Gastrocnemius medialis (tissue), 4 donors: Measurements from ENCODE around the gene TMPRSS11B. TPM values are rescaled to one million over a fixed set of nuclear protein-coding genes. Genes with fewer than 3 reads are reported as not detected.

Experiments used
- ATAC-seq, 2 donors: fragments of 150-250 bp; one replicate each; pipeline ENCODE4 v1.9.1; 2016
- DNase-seq, 2 donors: peaks; one replicate each; pipeline ENCODE4 v3.0.0-alpha.2; 2019
- H3K27ac ChIP-seq, 4 donors: fragments of 200-600 bp; sonication (generic); 1 replicate in 1 of 4; 2 replicates in 3 of 4; pipeline ENCODE4 v1.5.1; 2016 to 2018; ENCODE audit warnings: mild to moderate bottlenecking in 2 of 4, moderate library complexity in 1 of 4
- H3K27me3 ChIP-seq, 3 donors: fragments of 200-600 bp; sonication (generic) in 2 of 3; 1 replicate in 1 of 3; 2 replicates in 2 of 3; pipeline versions ENCODE4 v1.5.1 to v1.6.0; 2016 to 2019; ENCODE audit warnings: mild to moderate bottlenecking in 1 of 3, moderate library complexity in 1 of 3
- H3K36me3 ChIP-seq, 2 donors: fragments of 200-600 bp; sonication (generic) in 1 of 2; one replicate each; pipeline ENCODE4 v1.5.1; 2017 to 2018
- H3K4me1 ChIP-seq, 2 donors: fragments of 200-600 bp; sonication (generic) in 1 of 2; one replicate each; pipeline ENCODE4 v1.5.1; 2016 to 2017; ENCODE audit warnings: mild to moderate bottlenecking in 2 of 2
- H3K4me3 ChIP-seq, 4 donors: fragments of 200-600 bp; sonication (generic) in 3 of 4; 1 replicate in 1 of 4; 2 replicates in 3 of 4; pipeline ENCODE4 v1.5.1; 2016 to 2019; ENCODE audit warnings: mild to moderate bottlenecking in 2 of 4
- H3K9me3 ChIP-seq, 3 donors: fragments of 200-600 bp; sonication (generic) in 2 of 3; 1 replicate in 1 of 3; 2 replicates in 2 of 3; pipeline ENCODE4 v1.5.1; 2016 to 2019
- POLR2A ChIP-seq, 2 donors: fragments of 450-650 bp; IDR thresholded peaks; one replicate each; pipeline ENCODE4 v1.6.1; 2017; ENCODE audit warnings: antibody characterized with exemption in 2 of 2, mild to moderate bottlenecking in 2 of 2, moderate library complexity in 2 of 2
- in situ Hi-C, 4 donors: fragments of 200-750 bp; cut with MboI; loops; one replicate each; pipeline versions ENCODE4 v1.15.0 to v1.8.0; 2017; ENCODE audit warnings: low sequenced_read_pairs in 4 of 4
- intact Hi-C: fragments of 100-400 bp; cut with DNase I; formaldehyde crosslinking; loops from one replicate; pipeline ENCODE4 v1.15.1; 2023; ENCODE audit warnings: low total_unique reads
- total RNA-seq, 4 donors: library from RNA; depleted of rRNA; stranded (reverse); fragments of >200 nt; gene quantifications; one replicate each; pipeline versions ENCODE4 v1.1.0 to v1.2.3, GENCODE V29; 2016
- TF ChIP-seq, protein P1 (sequence below), 5 experiments: fragments of 450-650 bp in 3 of 5; fragments of 200-600 bp in 2 of 5; sonication (generic) in 2 of 5; IDR thresholded peaks in 4 of 5; conservative IDR thresholded peaks in 1 of 5; 1 replicate in 4 of 5; 2 replicates in 1 of 5; pipeline ENCODE4 v1.5.1; 2016 to 2019; ENCODE audit warnings: antibody characterized with exemption in 5 of 5, mild to moderate bottlenecking in 3 of 5, moderate library complexity in 3 of 5

TMPRSS11B gene
- total RNA-seq, 4 donors from 2014 or later: not detected

DNA sequence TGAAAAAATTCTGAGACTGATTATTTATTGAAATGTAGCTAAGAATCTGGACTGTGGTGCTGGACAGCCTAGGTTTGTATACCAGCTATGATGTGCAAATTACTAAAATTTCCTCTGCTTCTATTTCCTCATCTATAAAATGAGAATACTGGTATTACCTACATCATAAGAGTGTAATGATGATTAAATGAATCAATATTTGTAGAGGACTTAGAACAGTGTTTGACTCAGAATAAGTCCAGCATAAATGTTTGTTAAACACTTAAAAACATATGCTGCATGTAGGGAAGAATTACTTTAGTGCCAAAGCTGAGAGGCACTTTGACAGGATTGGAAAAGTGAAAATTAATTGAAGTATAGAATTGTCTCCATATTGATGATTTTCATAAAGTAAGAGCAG is 60.6 kb downstream of the TMPRSS11B start:
- Histone ChIP-seq H3K9me3 (no peaks in the 10 kb centered on the region), H3K27ac (no peak overlapping the region), H3K36me3 (no peaks in the 10 kb centered on the region), H3K4me1 (no peaks in the 10 kb centered on the region), H3K4me3 (no peak overlapping the region), H3K27me3 (no peaks in the 10 kb centered on the region)
- intact Hi-C loops (no loop called here), in situ Hi-C loops (no loop called here)
- ATAC-seq (no peak), DNase-seq (no peak)
- TF ChIP-seq, protein P1, sequence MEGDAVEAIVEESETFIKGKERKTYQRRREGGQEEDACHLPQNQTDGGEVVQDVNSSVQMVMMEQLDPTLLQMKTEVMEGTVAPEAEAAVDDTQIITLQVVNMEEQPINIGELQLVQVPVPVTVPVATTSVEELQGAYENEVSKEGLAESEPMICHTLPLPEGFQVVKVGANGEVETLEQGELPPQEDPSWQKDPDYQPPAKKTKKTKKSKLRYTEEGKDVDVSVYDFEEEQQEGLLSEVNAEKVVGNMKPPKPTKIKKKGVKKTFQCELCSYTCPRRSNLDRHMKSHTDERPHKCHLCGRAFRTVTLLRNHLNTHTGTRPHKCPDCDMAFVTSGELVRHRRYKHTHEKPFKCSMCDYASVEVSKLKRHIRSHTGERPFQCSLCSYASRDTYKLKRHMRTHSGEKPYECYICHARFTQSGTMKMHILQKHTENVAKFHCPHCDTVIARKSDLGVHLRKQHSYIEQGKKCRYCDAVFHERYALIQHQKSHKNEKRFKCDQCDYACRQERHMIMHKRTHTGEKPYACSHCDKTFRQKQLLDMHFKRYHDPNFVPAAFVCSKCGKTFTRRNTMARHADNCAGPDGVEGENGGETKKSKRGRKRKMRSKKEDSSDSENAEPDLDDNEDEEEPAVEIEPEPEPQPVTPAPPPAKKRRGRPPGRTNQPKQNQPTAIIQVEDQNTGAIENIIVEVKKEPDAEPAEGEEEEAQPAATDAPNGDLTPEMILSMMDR (IDR thresholded peaks at IDR 0.05 in 4 of 5, conservative IDR thresholded peaks at IDR 0.05 in 1 of 5): no peak
- no peak for TF ChIP-seq POLR2A (IDR thresholded peaks at IDR 0.05)

DNA sequence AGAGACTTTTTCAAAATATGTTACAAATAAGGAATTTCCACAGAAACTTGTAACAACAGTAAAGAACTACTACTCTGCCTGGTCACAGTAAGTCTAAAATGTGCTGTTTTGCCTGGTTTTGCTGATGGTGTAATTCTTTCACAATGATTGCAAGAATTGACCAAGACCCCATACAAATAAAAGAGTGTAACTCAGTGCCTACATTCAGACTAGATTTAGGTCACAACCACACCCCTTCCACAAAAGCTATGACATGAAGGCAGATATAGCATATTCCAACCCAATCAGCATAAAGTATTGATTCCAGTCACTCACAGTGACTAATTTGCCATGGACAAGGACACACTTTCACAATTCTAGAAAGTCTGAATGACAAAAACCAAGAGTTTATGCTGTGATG is 62.1 kb downstream of the TMPRSS11B start:
- intact Hi-C loops: no loop called here
- Histone ChIP-seq H3K27me3 (no peaks in the 10 kb centered on the region), H3K9me3 (no peaks in the 10 kb centered on the region), H3K36me3 (no peaks in the 10 kb centered on the region), H3K27ac (no peak overlapping the region), H3K4me3 (no peak overlapping the region), H3K4me1 (no peaks in the 10 kb centered on the region)
- no peak for TF ChIP-seq POLR2A (IDR thresholded peaks at IDR 0.05)
- TF ChIP-seq, protein P1 (IDR thresholded peaks at IDR 0.05 in 4 of 5, conservative IDR thresholded peaks at IDR 0.05 in 1 of 5): no peak
- DNase-seq (no peak), ATAC-seq (no peak)
- in situ Hi-C loops: no loop called here

DNA sequence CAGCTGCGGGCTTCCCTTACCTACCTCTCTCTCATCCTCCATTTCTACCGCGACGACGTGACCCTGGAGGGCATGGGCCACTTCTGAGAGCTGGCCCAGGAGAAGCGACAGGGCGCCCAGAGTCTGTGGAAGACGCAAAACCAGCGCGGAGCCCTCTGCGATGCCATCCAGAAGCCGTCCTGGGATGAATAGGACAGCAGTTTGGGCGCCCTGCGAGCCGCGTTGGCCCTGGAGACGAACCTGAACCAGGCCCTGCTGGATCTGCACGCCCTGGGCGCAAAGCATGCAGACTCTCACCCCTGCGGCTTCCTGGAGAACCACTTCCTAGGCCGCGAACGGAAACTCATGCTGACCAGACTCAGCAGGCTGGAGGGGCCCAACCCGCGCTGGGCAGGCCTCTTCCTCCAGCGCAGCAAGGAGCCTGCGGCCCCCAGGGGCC is 63.1 kb downstream of the TMPRSS11B start:
- Histone ChIP-seq H3K4me3 (no peak overlapping the region), H3K9me3 (no peaks in the 10 kb centered on the region), H3K27ac (no peak overlapping the region), H3K4me1 (no peaks in the 10 kb centered on the region), H3K27me3 (no peaks in the 10 kb centered on the region), H3K36me3 (no peaks in the 10 kb centered on the region)
- intact Hi-C loops (no loop called here), in situ Hi-C loops (no loop called here)
- no peak for TF ChIP-seq POLR2A (IDR thresholded peaks at IDR 0.05)
- TF ChIP-seq, protein P1 (IDR thresholded peaks at IDR 0.05 in 4 of 5, conservative IDR thresholded peaks at IDR 0.05 in 1 of 5): no peak
- ATAC-seq (no peak), DNase-seq (no peak)

DNA sequence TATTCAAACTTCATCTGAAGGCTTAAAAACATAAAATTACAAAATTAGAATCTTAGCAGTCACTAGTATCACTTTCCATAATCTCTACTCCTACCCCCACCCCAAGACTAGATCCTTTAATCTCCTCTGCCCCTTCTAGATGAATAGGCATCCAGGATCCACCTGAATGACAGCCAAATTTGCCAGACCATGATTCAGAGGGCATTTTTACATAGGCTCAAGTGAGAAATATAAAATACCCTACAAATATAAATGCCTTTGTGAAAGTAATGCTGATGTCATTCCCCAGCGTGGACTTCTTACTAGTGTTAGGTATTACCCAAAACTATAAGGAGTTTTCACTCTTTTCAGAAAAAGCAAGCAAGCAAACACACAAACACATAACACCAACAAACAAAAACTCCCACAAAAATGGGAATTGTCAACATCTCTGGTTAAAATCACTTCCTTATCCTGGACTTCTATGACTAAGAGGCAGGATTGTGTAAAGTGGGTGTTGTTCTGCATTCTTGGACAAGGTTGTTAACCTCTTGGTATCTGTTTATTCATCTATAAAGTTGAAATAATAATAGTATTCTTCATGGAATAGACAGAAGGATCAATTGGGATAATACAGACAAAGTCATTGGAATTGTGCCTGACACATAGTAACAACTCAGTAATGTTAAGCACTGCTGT is 64.5 kb downstream of the TMPRSS11B start:
- Histone ChIP-seq H3K27ac (no peak overlapping the region), H3K9me3 (no peaks in the 10 kb centered on the region), H3K4me3 (no peak overlapping the region), H3K4me1 (no peaks in the 10 kb centered on the region), H3K36me3 (no peaks in the 10 kb centered on the region), H3K27me3 (no peaks in the 10 kb centered on the region)
- TF ChIP-seq POLR2A (IDR thresholded peaks at IDR 0.05): no peak
- TF ChIP-seq, protein P1 (IDR thresholded peaks at IDR 0.05 in 4 of 5, conservative IDR thresholded peaks at IDR 0.05 in 1 of 5): no peak
- DNase-seq (no peak), ATAC-seq (no peak)
- in situ Hi-C loops: no loop called here
- intact Hi-C loops: no loop called here

DNA sequence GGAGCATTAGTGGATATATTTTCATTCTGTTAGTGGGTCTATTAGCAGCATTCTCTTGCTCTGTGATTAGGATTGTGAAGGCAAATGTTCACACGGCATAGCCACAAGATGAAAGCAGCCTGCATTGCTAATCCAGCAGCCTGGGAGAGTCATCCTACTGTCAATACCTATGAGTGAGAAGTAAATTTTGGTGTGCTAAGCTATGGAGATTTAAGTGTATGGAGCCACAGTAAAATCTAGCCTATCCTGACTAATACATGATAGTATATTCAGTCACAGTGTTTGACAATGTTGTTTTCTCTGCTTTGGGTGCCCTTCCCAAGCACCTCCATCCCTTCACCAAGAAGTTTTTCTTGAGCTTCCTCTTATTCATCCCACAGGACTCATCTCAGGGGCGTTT is 68.6 kb downstream of the TMPRSS11B start:
- TF ChIP-seq, protein P1 (IDR thresholded peaks at IDR 0.05 in 4 of 5, conservative IDR thresholded peaks at IDR 0.05 in 1 of 5): no peak
- no peak for TF ChIP-seq POLR2A (IDR thresholded peaks at IDR 0.05)
- intact Hi-C loops (loop anchor here (5.0 kb wide), 1 partner anchor 430 kb away; no protein-coding TSS in a partner anchor), in situ Hi-C loops (no loop called here)
- Histone ChIP-seq H3K27ac (no peak overlapping the region), H3K36me3 (no peaks in the 10 kb centered on the region), H3K4me1 (no peaks in the 10 kb centered on the region), H3K4me3 (no peak overlapping the region), H3K9me3 (no peaks in the 10 kb centered on the region), H3K27me3 (no peaks in the 10 kb centered on the region)
- no peak for ATAC-seq
- DNase-seq: no peak
